IPS-18c (cell line): ENCODE data around the gene DPP6.

Source experiments
- H3K4me3 ChIP-seq: 2 replicates; pipeline ENCODE4 v1.7.0; 2013; ENCODE audit warnings: low read depth, mild to moderate bottlenecking, low read length, moderate library complexity; ENCODE audit not compliant: insufficient read depth
- H3K9me3 ChIP-seq: one replicate; pipeline ENCODE4 v1.6.1; 2013; ENCODE audit warnings: mild to moderate bottlenecking, low read length, moderate library complexity; ENCODE audit not compliant: control insufficient read depth, insufficient read depth

Gene DPP6

DNA sequence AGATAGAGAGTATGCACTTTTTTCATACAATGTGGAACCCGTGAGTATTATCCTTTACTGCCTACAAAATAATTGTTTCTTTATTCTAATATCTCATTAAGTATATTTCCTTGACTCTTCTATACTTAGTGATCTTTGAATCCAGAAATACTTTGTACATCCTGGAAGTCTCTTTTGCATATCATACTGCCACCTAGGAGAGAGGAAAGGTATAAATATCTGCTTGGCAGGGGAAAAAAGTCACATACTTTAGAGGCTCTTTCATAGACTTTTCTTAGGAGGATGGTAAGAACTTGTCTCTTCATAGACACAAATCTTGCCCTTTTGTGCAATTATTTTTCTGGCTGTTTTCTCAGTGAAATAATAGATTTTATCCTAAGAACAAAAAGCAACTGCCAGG is 514.7 kb downstream of the DPP6 start:
- no peak overlapping the region for H3K4me3 ChIP-seq
- H3K9me3 ChIP-seq = no peaks in the 10 kb centered on the region

GRCh38 chr7:154568346-154568745 is 516.1 kb downstream of the DPP6 start:
- H3K9me3 ChIP-seq = no peaks in the 10 kb centered on the region

GRCh38 chr7:154569916-154570315 is 517.7 kb downstream of the DPP6 start:
- Histone ChIP-seq H3K4me3 (no peak overlapping the region), H3K9me3 (no peaks in the 10 kb centered on the region)

More at GRCh38 chr7:154568346-154568745, 516.1 kb downstream of the DPP6 start:
- H3K4me3 ChIP-seq = no peak overlapping the region

GRCh38 chr7:154571772-154572171 is 519.6 kb downstream of the DPP6 start:
- H3K9me3 ChIP-seq = no peaks in the 10 kb centered on the region
- H3K4me3 ChIP-seq = no peak overlapping the region

GRCh38 chr7:154574235-154574634 is 522.0 kb downstream of the DPP6 start:
- Histone ChIP-seq H3K9me3 (no peaks in the 10 kb centered on the region), H3K4me3 (no peak overlapping the region)

DNA sequence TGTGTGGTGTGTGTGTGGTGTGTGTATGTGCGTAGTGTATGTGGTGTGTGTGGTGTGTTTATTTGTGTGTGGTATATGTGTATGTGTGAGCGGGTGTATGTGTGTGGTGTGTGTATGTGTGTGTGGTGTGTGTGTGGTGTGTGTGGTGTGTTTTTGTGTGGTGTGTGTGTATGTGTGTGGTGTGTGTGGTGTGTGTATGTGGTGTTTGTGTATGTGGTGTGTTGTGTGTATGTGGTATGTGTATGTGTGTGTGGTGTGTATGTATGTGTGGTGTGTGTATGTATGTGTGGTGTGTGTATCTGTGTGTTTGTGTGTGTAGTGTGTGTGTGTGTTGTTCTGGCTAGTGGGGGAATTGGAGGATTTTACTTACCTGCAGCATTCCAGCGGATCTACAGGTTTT is 523.3 kb downstream of the DPP6 start:
- H3K4me3 ChIP-seq = no peak overlapping the region
- no peaks in the 10 kb centered on the region for H3K9me3 ChIP-seq

- no peaks in the 10 kb centered on the region for H3K9me3 ChIP-seq
- H3K4me3 ChIP-seq = no peak overlapping the region
Measured at GRCh38 chr7:154576604-154577003, 524.4 kb downstream of the DPP6 start.

DNA sequence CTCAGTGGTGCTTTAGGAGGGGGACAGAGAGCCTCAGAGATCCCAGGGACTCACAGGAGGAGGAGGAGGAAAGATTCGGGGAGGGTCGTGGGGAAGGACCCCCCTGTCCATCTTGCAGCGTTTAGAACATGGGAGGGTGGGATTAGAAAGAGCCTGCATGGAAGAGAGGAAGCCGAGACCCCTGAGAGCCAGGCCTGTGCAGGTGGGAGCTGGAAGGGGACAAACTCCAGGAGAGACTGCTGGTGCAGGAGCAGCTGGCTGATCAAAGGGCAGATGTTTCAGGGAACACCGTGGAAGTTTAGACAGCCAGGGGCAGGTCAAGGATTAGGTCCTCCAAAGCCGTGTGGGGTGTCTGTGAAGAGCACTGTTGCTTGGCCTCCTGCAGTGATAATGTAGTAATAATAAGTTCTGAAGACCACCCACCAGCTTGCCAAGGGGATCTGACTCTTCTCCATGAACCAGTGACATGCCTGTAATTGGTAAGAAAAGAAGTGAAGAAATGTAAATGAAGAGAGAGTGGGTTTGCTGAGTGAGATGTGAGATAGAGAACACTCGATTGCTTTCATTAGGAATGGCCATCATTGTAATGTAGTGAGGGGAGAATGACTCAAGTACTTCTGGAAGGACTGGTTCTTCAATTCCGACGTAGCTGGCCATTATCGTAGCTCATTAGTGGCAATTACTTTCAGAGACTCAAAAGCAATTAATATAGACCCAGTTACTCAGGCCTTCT is 525.1 kb downstream of the DPP6 start:
- no peaks in the 10 kb centered on the region for H3K9me3 ChIP-seq

GRCh38 chr7:154578336-154578735 is 526.1 kb downstream of the DPP6 start:
- H3K9me3 ChIP-seq = no peaks in the 10 kb centered on the region

More for the DNA sequence above, 525.1 kb downstream of the DPP6 start:
- no peak overlapping the region for H3K4me3 ChIP-seq

GRCh38 chr7:154579711-154580110 is 527.5 kb downstream of the DPP6 start:
- no peaks in the 10 kb centered on the region for H3K9me3 ChIP-seq
- H3K4me3 ChIP-seq = no peak overlapping the region

More at GRCh38 chr7:154578336-154578735, 526.1 kb downstream of the DPP6 start:
- H3K4me3 ChIP-seq = no peak overlapping the region

DNA sequence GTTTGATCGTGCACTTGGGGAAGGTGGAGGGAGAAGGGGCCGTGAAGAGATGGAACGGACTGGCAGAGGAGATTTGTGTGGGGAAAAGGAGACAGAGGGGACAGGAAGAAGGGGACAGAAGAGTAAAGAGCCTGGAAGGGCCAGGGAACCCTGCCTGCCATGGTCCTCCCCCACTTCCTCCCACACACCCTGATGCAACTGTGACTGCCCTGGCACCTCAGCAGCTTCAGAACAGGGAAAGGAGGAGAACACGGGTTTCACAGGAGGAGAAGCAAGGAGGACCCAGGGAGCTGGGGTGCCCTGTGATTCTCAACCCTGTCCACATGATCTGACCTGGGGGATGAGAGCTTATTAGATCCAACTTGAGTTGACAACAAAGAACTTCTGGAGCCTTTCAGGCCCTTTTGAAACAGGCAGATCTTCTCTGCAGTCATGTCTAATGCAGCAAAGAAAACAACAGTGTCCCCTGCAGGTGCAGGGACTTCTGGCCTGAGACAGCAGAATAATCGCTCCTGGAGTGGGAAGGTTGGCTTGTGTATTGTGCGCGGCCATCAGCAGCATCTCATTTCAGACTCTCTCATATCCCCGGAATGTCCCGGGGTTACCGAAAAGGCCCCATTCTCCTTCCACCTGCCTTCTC is 529.2 kb downstream of the DPP6 start:
- Histone ChIP-seq H3K9me3 (no peaks in the 10 kb centered on the region), H3K4me3 (no peak overlapping the region)

- Histone ChIP-seq H3K4me3 (no peak overlapping the region), H3K9me3 (no peaks in the 10 kb centered on the region)
Measured at GRCh38 chr7:154583454-154583853, 531.3 kb downstream of the DPP6 start.

- no peak overlapping the region for H3K4me3 ChIP-seq
- no peaks in the 10 kb centered on the region for H3K9me3 ChIP-seq
Measured at GRCh38 chr7:154584352-154585252, 532.4 kb downstream of the DPP6 start.

DNA sequence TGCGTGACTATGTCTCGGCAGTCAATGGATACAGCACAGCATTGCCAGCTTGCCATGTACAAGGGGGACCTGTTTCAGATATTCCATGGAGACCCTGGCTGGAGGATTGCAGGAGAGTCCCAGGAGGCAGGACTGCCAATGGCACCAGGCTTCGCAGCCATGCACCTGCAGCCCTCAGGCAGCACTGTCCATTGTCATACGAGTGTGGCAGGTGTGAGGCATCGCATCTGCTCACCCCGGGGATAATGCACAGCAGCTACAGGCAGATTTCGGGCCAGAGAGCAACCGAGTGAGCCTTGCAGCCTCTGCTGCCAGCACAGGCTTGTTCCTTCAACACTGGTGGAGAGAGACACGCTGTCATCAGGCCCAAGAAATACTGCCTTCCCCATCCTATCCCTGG is 535.6 kb downstream of the DPP6 start:
- Histone ChIP-seq H3K9me3 (no peaks in the 10 kb centered on the region), H3K4me3 (no peak overlapping the region)

DNA sequence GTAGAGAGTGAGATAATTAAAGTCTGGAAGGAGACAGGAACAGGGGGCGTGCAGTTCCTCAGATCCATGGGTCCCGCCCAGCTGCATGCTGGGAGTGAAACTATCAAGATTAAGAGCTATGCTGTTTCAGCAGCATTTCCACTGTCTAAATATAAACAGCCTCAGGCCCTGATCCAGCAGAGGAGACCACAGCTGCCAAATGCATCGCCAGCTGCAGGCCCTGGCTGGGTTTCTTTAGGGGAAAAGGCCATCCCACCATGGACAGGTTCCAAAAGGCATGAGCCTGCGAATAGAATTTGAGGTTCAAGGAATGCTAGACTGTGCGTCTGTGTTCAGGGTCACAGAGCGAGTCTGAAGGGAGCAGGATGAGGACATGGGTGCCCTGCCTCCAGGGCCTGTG is 539.3 kb downstream of the DPP6 start:
- Histone ChIP-seq H3K9me3 (no peaks in the 10 kb centered on the region), H3K4me3 (no peak overlapping the region)

- Histone ChIP-seq H3K4me3 (no peak overlapping the region), H3K9me3 (no peaks in the 10 kb centered on the region)
Measured at GRCh38 chr7:154592388-154592787, 540.2 kb downstream of the DPP6 start.

GRCh38 chr7:154598396-154598795 is 546.2 kb downstream of the DPP6 start:
- Histone ChIP-seq H3K4me3 (no peak overlapping the region), H3K9me3 (no peaks in the 10 kb centered on the region)

GRCh38 chr7:154598864-154599263 is 546.7 kb downstream of the DPP6 start:
- H3K9me3 ChIP-seq = no peaks in the 10 kb centered on the region

More at GRCh38 chr7:154598864-154599263, 546.7 kb downstream of the DPP6 start:
- no peak overlapping the region for H3K4me3 ChIP-seq
